GM06990 (cell line): ENCODE results near the gene ST6GALNAC3.

ENCODE experiments used
- DNase-seq: peaks from one replicate; pipeline ENCODE4 v3.0.0-alpha.2; 2011; ENCODE audit not compliant: insufficient read length; ENCODE audit errors: extremely low read depth
- H3K27me3 ChIP-seq: replicated peaks from 2 replicates; pipeline ENCODE4 v1.6.0; 2011; ENCODE audit warnings: low read length; ENCODE audit not compliant: control insufficient read depth, insufficient read depth
- H3K36me3 ChIP-seq: 2 replicates; pipeline ENCODE4 v1.5.1; 2011; ENCODE audit warnings: low read length; ENCODE audit not compliant: control insufficient read depth, insufficient read depth
- H3K4me3 ChIP-seq: replicated peaks from 2 replicates; pipeline ENCODE4 v1.5.1; 2011; ENCODE audit warnings: low read depth, mild to moderate bottlenecking, control low read depth, low read length
- TF ChIP-seq, protein P1 (sequence below): IDR thresholded peaks from 2 replicates; pipeline ENCODE4 v1.5.1; 2011; ENCODE audit warnings: low read length, control low read depth, mild to moderate bottlenecking, inconsistent platforms; ENCODE audit not compliant: insufficient read depth, poor library complexity, severe bottlenecking

Gene ST6GALNAC3

DNA sequence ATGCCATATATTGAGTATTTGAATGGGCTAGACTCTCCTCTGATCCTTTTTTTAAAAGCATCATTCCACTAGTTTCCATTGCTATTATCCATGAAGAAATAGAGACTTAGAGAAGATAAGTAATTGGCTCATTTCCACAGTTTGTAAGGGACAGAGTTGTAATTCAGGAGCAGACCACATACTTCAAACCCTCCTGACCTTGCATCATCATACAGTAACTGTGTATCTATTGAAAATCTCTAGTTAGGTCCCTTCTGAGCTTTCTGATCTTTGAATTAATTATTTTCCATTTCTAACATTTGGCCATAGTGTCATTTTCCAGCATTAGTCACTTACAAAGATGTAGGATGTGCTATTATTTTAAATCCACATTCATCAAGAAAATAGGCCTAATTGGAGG is 406.3 kb downstream of the ST6GALNAC3 start:
- Histone ChIP-seq H3K36me3 (no peaks in the 10 kb centered on the region), H3K4me3 (no peak overlapping the region), H3K27me3 (no peaks in the 10 kb centered on the region)
- DNase-seq = no peak
- TF ChIP-seq, protein P1, sequence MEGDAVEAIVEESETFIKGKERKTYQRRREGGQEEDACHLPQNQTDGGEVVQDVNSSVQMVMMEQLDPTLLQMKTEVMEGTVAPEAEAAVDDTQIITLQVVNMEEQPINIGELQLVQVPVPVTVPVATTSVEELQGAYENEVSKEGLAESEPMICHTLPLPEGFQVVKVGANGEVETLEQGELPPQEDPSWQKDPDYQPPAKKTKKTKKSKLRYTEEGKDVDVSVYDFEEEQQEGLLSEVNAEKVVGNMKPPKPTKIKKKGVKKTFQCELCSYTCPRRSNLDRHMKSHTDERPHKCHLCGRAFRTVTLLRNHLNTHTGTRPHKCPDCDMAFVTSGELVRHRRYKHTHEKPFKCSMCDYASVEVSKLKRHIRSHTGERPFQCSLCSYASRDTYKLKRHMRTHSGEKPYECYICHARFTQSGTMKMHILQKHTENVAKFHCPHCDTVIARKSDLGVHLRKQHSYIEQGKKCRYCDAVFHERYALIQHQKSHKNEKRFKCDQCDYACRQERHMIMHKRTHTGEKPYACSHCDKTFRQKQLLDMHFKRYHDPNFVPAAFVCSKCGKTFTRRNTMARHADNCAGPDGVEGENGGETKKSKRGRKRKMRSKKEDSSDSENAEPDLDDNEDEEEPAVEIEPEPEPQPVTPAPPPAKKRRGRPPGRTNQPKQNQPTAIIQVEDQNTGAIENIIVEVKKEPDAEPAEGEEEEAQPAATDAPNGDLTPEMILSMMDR = no peak

DNA sequence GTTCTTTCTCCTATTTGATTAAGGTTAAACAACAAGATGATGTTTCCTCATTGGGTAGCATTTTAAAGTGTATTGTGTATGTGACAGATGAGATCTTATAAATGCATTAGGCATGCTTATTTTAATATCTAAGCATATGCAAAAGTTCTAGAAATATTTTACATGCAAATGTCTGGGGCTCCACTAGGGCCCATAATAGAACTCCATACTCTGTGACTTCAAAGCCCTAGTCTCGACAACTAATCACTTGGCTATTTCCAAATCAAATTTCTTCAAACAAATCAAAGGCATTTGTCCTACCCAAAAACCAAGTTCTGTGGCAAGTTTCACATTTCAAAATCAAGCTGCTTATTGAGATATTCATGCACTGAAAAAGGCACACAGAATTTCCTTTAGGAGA is 407.1 kb downstream of the ST6GALNAC3 start:
- no peak for DNase-seq
- Histone ChIP-seq H3K4me3 (no peak overlapping the region), H3K36me3 (no peaks in the 10 kb centered on the region), H3K27me3 (no peaks in the 10 kb centered on the region)
- TF ChIP-seq, protein P1 = no peak

DNA sequence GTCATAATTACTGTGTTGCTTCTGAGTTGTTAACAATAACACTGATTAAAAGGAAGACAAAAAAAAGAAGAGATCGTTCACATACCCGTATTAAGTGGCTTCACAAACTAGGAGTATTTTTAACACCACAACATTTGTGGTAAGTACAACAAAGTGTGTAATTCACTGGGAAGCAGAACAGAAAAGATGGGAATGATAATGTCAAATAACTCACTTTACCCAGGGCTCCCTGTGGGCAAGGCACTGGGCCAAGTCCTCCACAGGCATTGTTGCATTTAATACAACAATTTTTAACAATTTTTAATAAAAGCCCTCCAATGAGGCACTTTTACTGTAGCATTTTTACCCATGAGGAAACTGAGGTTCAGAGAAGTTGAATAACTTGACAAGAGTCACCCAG is 407.7 kb downstream of the ST6GALNAC3 start:
- H3K36me3 ChIP-seq = no peaks in the 10 kb centered on the region
- no peak for DNase-seq
- TF ChIP-seq, protein P1 = no peak
- no peak overlapping the region for H3K4me3 ChIP-seq
- no peaks in the 10 kb centered on the region for H3K27me3 ChIP-seq

DNA sequence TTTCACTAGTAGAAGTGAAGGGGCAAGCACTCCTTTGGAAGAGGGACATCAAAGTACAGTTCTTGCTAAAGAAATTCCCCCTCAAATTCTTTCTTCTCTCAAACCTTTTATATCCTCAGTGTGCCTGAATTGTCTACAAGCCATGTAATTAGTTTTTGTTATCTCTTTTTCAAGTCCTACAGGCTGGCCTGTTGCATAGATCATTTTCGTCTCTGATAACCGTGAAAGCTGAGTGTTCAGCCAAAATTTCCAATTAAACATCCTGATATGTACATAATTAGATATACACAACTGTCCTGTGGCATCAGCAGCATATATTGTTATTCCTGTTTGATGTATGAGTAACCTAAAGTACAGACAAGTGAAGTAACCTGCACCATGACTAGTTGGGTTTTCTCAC is 417.2 kb downstream of the ST6GALNAC3 start:
- Histone ChIP-seq H3K27me3 (no peaks in the 10 kb centered on the region), H3K36me3 (no peaks in the 10 kb centered on the region), H3K4me3 (no peak overlapping the region)
- TF ChIP-seq, protein P1 = no peak
- no peak for DNase-seq

DNA sequence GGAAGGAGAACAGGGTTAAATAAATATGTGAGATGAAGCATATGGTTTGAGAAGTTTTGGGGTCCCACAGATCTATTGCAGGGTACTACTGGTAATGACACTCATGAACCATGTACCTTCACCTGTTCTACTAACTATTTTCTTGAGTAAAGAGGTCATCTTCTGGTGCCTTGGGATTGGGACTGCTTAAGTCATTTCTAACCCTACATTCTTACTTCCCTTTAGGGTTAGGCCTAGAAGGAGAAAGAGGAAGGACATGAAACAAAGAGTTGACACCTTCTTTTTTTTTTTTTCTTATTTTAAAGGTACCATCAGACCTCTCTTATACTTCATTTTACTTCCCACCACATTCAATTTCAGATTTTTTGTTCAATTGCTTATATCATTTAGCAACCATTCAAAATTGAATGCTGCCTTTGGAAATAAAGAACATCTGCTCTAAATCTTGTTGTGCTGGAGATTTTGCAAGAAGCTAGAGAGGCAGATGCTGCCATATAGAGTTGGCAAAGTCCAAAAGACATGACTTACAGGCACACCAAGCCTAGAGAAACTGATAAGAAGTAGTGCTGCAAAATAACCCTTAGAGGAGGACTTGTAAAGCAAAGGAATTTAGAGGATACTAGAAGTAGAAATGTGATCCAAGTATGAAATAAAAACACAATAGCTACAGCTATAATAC is 418.3 kb downstream of the ST6GALNAC3 start:
- DNase-seq = no peak
- H3K4me3 ChIP-seq = no peak overlapping the region
- TF ChIP-seq, protein P1 = no peak

DNA sequence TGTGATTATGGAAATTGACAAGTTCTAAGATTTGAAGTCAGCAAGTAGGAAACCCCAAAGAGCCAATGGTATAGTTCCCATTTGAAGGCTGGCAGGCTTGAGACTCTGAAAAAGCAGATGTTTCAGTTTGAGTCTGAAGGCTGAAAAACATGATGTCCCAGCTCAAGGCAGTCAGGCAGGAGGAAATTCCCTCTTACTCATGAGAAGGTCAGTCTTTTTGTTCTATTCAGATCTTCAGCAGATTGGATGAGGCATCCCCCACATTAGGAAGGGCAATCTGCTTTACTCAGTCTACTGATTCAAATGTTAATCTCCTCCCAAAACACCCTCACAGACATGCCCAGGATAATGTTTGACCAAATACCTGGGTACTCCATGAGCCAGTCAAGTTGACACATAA is 420.3 kb downstream of the ST6GALNAC3 start:
- DNase-seq = peak; percentile 15
- Histone ChIP-seq H3K27me3 (no peaks in the 10 kb centered on the region), H3K4me3 (no peak overlapping the region), H3K36me3 (no peaks in the 10 kb centered on the region)
- TF ChIP-seq, protein P1 = no peak

More for the DNA sequence above, 418.3 kb downstream of the ST6GALNAC3 start:
- Histone ChIP-seq H3K36me3 (no peaks in the 10 kb centered on the region), H3K27me3 (no peaks in the 10 kb centered on the region)
